GM19467 (cell line): ENCODE measurements around the gene MGLL.
A peak's percentile ranks its signal among the peaks of the same experiment; 100 is the strongest.

Source experiments
- ATAC-seq: cut with Tn5 transposase; IDR thresholded peaks from one replicate; pipeline ENCODE4 v1.9.1; 2021; ENCODE audit warnings: mild to moderate bottlenecking, moderate library complexity; ENCODE audit not compliant: unreplicated experiment

The MGLL gene

DNA sequence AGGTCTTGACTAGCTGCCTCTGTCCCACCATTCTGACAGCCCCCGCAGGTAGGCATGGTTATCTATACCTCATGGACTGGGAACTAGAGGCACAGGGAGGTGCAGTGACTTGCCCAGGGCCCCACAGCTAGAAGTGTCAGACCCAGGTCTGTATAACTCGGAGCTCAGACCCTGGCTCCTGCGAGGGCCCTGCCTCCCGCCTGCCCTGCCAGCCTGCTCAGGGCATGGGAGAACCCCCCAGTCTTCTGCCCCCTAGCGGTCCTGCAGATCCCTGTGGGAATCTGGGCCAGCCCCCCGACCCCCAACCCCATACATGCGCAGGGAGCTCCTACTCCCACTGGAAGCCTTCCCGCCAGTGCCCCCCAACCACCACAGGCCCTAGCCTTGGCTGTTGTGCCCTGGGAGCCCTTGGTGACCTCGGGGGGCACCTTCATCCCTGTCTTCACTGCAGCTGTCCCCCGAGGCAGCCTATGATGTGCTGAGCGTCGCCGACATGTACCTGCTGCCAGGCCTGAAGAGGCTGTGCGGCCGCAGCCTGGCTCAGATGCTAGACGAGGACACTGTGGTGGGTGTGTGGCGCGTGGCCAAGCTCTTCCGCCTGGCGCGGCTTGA is 142.7 kb downstream of the MGLL start:
- no peak for ATAC-seq

DNA sequence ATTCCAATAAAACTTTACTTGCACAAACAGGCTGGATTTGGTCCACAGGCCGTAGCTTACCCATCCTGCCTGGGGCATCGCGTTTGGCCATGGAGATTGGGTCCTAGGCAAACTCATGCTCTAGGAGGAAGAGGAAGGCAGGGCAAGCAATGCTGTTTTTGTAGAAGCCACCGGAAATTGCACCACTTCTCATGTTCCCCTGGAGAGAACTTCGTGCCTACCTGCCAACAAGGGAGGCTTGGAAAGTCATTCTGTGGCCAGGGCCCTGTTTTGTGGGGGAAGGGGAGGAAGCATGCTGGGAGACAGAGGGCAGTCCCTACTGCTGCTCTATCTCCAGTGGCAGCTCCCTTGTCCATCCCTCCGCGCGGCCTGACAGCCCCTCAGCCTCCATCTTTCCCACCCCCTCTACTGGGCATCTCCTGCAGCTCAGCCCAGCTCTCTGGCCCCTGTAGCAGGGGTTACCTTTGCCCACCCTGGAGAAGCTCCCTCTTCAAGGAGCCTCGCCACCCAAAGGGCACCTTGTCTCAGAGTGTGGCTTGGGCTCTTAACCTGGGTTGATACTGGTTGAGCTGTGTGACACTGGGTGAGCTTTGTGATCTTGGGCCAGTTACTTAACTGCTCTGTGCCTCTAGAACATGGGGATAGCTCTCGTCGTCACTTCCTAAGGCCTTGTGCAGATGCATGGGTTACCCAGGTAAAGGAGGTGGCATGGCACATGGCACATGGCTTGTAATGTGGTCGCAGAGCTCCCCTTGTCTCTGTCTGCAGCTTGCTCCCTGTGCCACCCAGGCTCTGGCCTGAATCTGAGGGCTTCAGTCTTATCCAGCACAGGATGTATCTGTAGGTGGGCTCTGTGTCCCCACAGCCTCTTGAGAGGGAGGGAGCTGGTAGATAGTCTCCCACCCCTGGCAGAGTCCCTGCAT is 143.4 kb downstream of the MGLL start:
- ATAC-seq = no peak

DNA sequence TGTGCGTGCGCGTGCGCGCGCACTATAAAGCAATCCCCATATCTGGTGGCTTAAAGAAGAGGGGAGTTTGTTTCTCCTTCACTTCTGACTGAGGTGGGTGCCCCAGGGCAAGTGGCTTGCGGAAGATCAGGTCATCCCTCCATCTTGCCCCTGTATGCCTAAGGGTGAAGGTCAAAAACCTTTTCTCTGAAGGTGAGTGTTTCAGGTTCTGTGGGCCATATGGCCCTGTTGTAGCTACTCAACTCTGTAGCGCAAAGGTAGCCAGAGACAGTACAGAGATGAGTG is 144.1 kb downstream of the MGLL start:
- ATAC-seq = no peak

DNA sequence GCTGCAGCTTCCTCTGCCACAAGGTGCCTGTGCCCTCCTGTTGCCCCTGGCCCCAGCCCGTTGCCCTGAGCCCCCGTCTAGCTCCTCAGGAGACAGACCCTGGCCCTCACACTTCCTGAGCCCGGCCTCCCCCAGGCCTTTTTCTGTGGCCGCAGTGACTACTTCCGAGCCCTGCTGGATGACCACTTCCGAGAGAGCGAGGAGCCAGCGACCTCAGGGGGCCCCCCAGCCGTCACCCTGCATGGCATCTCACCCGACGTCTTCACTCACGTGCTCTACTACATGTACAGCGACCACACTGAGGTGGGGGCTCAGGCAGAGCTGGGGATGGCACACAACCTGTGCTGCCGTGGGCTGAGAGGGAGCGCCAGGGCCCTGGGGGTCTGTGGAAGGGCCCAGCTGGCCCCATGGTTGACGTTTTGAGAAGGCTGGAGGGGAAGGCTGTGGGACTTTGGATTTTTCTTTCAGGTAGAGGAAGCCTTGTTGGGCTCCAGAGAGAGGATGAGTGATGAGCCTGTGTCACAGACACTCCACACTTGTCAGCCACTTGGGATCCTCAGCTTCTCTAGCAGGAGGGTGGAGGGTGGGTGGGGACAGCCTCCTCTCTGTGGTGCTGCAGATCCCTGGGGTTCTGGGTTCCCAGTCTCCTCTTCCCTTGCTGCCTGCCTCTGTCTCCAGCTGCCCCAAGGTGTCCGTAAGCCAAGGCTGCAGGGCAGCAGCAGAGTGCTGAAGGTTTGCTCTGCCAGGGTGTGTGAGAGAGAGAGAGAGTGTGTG is 144.6 kb downstream of the MGLL start:
- no peak for ATAC-seq

DNA sequence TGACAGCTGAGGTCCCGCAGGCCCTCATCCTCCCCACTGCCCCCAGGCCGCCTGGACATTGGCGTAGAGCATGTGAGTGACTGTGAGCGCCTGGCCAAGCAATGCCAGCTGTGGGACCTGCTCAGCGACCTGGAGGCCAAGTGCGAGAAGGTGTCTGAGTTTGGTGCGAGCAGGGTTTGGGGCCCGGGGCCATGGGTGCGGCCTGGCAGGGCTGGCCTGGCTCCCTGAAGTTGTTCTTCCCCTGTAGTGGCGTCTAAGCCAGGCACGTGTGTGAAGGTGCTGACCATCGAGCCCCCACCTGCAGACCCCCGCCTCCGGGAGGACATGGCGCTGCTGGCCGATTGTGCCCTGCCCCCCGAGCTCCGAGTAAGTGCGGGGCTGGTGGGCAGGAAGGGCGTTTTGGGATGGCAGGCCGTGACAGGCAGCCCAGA is 145.4 kb downstream of the MGLL start:
- no peak for ATAC-seq

DNA sequence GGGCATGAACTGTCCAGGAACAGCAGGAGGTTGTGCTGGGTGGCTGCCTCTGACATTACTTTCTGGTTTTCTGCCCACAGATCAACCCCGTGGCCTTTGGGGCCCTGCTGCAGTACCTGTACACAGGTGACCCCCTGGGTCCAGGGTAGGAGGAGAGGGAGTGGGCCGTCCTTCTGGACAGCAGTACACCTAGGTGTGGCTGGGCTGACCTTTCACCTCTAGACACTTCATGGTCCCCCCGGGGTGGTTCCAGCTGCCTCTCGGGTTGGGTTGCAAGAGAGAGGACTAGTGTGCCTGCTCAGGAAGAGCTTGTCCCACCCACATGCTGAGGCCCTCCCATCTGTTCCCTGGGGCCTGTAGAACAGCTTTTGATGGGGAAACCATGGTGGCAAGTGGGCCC is 145.9 kb downstream of the MGLL start:
- ATAC-seq = no peak

DNA sequence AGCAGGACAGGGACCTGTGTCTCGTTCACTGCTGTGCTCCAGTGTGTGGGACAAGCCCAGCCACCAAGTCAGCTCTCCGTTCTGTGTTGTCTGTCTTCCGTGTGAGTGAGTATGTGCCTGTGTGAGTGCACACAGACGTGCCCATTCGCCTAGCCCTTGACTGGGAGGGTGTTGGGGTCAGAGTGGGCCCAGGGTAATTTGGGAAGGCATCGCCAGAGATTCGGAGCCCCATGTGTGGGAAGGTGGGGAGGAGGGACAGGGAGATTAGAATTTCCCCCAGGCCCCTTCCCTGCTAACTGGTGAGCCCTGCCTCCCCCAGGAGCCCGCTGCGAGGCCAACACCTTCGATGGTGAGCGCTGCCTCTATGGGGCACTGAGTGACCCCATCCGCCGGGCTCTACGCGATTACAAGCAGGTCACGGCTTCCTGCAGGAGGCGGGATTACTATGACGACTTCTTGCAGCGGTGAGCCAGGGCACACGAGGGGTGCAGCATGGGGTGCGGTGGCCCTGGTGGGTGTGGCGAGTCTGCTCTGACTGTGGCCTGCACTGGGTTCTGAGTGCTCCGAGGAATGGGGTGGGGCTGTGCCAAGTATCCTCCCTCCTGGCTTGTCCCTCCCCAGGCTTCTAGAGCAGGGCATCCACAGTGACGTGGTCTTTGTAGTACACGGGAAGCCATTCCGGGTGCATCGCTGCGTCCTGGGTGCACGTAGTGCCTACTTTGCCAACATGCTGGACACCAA is 146.5 kb downstream of the MGLL start:
- ATAC-seq = no peak

DNA sequence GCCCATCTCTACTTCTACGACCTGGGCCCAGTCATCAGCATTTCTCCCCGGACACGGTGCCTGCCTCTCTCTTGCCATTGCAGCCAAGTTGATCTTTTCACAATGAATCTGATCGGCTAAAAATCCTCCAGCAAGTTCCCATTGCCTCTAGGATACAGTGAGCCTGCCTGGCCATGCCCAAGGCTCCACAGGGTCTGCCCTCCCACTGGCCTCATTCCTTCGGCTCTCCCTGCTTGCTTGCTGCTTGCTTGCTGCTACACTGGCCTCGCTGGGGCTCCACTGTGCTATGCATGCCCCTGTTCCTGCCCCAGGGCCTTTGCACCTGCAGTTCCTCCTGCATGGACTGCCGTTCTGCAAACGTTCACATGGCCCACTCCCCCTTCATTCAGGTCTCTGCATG is 147.5 kb downstream of the MGLL start:
- ATAC-seq = no peak

DNA sequence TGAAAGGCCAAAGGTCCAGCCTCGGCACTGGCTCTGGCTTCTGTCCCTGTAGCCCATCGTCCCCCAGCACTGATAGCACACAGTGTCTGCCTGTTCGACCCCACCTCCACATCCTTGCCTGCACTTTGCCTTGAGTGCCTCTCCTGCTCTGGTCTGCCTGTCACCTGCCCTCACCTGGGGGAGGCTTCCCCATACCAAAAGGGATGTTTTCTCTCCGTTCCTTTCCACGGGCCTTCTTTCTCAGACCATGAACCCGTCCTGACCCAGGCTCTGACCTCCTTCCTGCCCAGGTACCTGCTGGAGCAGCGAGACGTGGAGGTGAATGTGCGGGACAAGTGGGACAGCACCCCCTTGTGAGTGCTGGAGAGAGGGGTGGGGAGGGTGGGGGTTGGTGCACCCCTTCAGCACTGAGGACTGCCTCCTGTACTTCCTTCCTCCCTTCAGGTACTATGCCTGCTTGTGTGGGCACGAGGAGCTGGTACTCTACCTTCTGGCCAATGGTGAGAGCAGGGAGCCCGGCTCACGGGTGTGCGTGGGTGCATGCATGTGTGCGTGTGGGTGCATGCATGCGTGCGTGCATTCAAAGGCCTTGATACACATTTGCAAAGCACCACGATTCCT is 148.1 kb downstream of the MGLL start:
- ATAC-seq = no peak

DNA sequence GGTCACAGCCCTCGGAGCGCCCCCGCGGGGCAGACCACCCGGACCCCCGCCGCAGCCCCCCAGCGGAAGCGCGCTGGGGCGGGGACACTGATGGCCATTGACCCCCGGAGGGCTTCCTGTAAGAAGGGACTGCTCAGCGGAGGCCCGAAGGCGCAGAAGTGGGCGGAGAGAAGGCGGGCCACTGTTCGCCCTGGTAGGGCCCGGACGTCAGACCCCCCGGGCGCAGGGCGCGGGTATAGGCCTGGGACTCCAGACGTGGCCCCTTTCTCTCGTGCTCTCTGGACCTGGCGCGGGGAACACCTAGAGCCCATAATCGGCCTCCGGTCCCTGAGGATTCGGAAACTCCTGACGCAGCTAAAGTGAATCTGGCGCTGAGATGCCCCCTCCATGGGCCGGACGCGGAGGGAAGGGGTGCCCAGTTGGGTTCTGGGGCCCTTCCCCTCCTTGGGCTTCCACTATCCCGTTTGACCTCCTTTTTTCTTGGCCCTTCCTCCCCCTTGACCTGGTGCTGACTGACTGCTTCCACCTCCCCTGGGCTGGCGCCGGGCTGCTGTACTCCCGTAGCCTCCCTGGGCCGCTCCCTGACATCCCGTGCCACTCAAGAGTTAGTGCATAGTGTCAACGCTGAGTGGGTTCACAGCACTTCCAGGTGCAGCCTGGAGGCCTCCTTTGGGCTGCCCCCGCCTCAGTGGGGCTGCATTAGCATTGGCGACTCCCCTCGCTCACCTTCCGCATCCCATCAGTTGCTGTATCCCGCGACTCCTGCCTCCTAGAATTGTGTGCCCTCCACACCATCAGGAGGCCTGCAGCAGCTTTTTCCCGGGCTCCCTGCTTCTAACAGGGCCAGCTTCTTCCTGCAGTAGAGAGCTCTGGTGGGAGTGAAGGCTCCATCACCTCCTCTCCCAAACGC is 148.9 kb downstream of the MGLL start:
- ATAC-seq = peak; percentile 14

DNA sequence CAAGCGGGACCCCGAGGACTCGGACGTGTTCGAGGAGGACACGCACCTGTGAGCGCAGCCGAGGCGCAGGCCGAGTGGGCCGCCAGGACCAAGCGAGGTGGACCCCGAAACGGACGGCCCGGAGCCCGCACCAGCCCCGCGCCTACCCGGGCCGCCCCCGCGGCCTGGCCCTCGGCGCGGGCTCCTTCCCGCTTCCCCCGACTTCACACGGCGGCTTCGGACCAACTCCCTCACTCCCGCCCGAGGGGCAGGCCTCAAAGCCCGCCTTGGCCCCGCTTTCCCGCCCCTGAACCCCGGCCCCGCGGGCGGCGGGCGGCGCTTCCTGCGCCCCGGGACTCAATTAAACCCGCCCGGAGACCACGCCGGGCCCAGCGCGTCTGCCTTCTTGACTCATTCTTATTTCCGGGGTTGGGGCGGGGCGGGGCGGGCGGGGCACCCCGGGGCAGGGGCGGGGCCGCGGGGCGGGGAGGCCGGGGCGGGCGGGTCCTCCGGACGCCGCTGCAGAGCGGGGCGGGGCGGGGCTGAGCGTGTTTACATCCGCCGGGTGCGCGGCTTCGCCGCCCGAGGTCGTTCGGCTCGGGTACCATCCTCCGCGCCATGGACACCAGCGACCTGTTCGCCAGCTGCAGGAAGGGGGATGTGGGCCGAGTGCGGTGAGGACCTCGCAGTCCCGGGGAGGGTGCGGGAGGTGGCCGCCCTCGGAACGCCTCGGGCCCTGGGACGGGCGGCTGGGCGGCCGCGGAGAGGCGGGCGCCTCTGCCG is 149.7 kb downstream of the MGLL start, which contains the start of gene ABTB1:
Gene ABTB1 (plus strand): TSS at position 524 of the 762 bp plus-strand sequence. CDS start 74 bp downstream, at position 598.
- ATAC-seq = peak; percentile 63

DNA sequence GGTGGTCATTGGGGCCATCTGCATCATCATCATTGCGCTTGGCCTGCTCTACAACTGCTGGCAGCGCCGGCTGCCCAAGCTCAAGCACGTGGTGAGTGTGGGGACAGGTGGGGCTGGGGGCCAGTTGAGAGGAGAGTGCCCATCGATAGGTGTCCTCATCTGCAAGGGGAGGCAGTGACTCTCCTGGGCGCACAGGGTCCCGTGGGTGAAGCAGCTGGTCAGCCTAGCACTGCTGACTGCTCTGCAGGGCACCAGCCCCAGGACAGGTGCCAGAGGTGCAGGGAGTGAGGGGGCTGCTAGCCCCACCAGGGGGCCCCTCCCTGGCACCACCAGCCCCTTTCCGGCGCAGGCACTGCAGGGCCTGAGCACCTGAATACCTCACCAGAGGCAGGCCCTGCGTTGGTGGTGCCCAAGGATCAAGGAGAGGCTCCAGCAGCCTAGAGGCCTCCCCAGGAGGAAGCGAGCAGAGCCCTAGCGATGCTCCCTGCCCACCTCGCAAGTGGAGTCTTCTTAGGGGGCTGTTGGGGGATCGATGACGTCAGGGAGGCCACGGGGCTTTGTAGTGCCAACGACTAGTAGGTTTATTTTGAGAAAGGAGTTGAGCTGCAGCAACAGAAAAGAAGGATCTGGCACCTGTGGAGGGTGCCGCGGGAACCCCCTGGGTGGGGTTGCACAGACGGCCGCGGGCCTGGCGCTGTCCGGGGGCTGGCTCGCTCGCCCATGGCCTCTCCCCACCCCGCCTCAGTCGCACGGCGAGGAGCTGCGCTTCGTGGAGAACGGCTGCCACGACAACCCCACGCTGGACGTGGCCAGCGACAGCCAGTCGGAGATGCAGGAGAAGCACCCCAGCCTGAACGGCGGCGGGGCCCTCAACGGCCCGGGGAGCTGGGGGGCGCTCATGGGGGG is 150.5 kb downstream of the MGLL start:
- ATAC-seq = peak; percentile 7

DNA sequence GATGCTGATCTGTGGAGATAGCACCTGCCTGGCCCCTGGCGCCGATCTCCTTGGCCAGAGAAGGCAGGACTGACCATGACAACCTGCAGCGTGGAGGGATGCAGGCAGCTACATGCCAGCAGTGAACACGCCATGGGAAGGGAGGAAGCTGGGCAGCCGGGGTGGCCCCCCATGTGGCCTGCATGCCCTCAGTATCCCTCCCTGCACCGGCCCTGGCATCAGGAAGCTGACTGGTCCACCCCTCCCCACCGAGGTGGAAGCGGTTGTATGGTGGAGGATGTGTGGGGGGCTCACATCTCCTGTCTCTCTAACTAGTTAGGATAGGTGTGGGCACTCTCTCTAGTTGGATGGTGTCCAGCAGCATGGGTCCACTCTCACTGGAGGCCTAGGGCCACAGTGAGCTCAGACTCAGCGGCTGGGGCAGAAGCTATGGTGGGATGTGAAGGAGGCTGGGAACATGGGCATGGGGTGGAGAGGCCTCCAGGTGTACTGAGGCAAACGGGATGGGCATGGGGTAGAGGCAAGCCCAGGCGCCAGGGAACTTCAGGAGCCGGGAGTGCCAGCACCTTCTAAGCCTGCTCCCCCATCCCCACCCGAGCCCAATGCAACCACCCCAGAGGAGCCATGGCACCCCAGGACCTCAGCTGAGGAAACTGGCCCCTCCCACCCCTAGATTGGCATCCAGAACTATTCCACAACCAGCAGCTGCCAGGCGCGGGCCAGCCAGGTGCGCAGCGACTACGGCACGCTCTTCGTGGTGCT is 151.4 kb downstream of the MGLL start:
- no peak for ATAC-seq

DNA sequence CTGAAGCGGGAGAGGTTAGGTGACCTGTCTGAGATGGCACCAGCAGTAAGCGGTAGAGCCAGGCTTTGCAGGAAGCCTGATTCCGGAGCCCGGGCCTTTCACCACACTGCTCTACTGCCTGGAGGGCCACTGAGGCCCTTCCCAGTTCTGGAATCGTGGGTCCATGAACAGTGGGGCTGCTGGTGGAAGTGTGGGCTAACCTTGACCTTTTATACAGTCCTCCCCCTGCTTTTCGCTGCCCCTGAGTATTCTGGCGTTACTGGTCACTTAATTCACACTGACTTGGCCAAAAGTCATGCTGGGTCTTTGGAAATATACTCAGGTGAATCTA is 152.1 kb downstream of the MGLL start:
- ATAC-seq = no peak

DNA sequence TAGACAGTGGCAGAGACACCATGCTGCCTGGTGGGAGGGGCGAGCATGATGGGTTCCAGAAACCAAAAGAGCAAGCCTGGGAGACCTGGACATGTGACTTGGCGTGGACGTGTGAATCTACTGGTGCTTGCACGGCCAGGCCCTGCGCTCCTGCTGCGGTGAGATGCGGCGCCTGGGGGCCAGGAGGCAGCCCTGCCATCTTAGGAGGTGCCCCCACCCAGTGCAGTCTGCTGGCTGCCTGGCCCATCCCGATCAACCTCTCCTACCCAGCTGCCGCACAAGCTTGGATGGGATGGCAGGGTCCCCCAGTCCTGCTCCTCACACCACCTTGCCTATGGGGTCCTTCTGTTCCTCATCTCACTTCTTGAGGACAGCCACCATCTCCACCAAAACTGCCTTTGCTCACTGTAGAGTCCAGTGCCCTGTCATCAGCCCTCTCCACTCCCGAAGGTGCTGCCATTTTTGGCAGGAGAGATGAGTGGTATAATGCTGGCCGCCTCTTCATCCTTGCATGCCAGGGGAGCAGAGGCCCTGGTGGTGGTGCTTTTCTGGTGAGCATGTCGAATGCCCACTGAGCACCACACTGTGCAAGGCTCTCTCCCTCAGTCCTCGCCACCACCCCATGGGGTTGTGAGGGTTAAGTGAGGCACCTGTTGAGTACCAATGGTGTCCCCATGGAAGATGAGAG is 152.6 kb downstream of the MGLL start:
- ATAC-seq = no peak

DNA sequence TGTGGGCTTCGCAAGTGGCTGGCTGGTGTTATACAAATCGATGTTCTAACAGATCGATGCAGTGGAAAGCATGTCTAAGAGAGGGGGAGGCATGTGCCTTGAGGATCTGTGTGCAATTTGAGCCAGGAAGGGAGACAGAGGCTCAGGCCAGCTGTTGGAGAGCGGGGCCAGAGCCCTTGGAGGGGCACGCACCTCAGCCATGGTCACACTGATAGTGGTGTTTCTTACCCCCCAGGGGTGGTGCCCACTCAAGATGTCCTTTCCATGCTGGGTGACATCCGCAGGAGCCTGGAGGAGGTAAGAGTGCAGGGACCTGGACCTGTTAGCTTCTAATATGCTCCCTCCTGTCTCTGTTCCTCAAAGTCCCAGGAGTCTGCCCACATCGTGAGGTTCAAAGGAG is 153.4 kb downstream of the MGLL start:
- no peak for ATAC-seq
